Stimulated activated CD4-positive, alpha-beta T cell treated with anti-CD3 and anti-CD28 coated beads, Interleukin-12 subunit alpha, Interleukin-12 subunit beta, amount 100 ng/mL, for 4 hours (primary cell): ENCODE measurements around the gene TTC21A.

Experiments
- DNase-seq: peaks from one replicate; pipeline ENCODE4 v3.0.0-alpha.2; 2020

The TTC21A gene

GRCh38 chr3:39181408-39182335 lies 74.2 kb downstream of the TTC21A start:
- no peak for DNase-seq

GRCh38 chr3:39183211-39184080 lies 76.0 kb downstream of the TTC21A start:
- DNase-seq = no peak

- DNase-seq = no peak
Observed at GRCh38 chr3:39184081-39184967, 76.8 kb downstream of the TTC21A start.

GRCh38 chr3:39184968-39185285 lies 77.4 kb downstream of the TTC21A start:
- DNase-seq = no peak

- DNase-seq = no peak
Observed at GRCh38 chr3:39185326-39185958, 78.0 kb downstream of the TTC21A start.

GRCh38 chr3:39185959-39186691 lies 78.6 kb downstream of the TTC21A start:
- no peak for DNase-seq

- DNase-seq = no peak
Observed at GRCh38 chr3:39186692-39187151, 79.2 kb downstream of the TTC21A start.

GRCh38 chr3:39187372-39188155 lies 80.1 kb downstream of the TTC21A start:
- no peak for DNase-seq
